Trophoblast cell (in vitro differentiated cells and primary cell): Measurements from ENCODE around the gene AUTS2.

ENCODE experiments used
- DNase-seq, 2 donors: peaks; one replicate each; pipeline ENCODE4 v3.0.0-alpha.2; 2016
- H2AFZ ChIP-seq: 2 replicates; pipeline ENCODE4 v1.6.1; 2013; ENCODE audit warnings: low read length, moderate library complexity, mild to moderate bottlenecking; ENCODE audit not compliant: insufficient read depth, poor library complexity
- H2AK5ac ChIP-seq: 2 replicates; pipeline ENCODE4 v1.6.1; 2013; ENCODE audit warnings: mild to moderate bottlenecking, low read length
- H2BK120ac ChIP-seq: 2 replicates; pipeline ENCODE4 v1.6.1; 2013; ENCODE audit warnings: low read length, mild to moderate bottlenecking, moderate library complexity; ENCODE audit not compliant: insufficient read depth, poor library complexity
- H2BK12ac ChIP-seq: 2 replicates; pipeline ENCODE4 v1.6.1; 2013; ENCODE audit warnings: mild to moderate bottlenecking, low read length, moderate library complexity
- H2BK5ac ChIP-seq: 2 replicates; pipeline ENCODE4 v1.6.1; 2013; ENCODE audit warnings: low read length, low read depth, moderate library complexity, mild to moderate bottlenecking; ENCODE audit not compliant: poor library complexity
- H3K14ac ChIP-seq: 2 replicates; pipeline ENCODE4 v1.6.1; 2013; ENCODE audit warnings: mild to moderate bottlenecking, low read length
- H3K18ac ChIP-seq: 2 replicates; pipeline ENCODE4 v1.6.1; 2013; ENCODE audit warnings: mild to moderate bottlenecking, low read length
- H3K23ac ChIP-seq: 2 replicates; pipeline ENCODE4 v1.6.1; 2013; ENCODE audit warnings: low read length
- H3K27ac ChIP-seq: 2 replicates; pipeline ENCODE4 v1.5.1; 2013; ENCODE audit warnings: low read depth, mild to moderate bottlenecking, inconsistent platforms, low read length, moderate library complexity
- H3K27me3 ChIP-seq: 2 replicates; pipeline ENCODE4 v1.6.1; 2013; ENCODE audit warnings: inconsistent platforms, mild to moderate bottlenecking, low read length, moderate library complexity; ENCODE audit not compliant: insufficient read depth
- H3K36me3 ChIP-seq, 2 experiments: 1 replicate in 1 of 2; 2 replicates in 1 of 2; pipeline ENCODE4 v1.6.1; 2013; ENCODE audit warnings: low read length in 2 of 2, mild to moderate bottlenecking in 2 of 2, moderate library complexity in 1 of 2; ENCODE audit not compliant: insufficient read depth in 2 of 2, control insufficient read depth in 1 of 2
- H3K4ac ChIP-seq: 2 replicates; pipeline ENCODE4 v1.6.1; 2013; ENCODE audit warnings: low read depth, mild to moderate bottlenecking, low read length, moderate library complexity
- H3K4me1 ChIP-seq, 2 experiments: 1 replicate in 1 of 2; 2 replicates in 1 of 2; pipeline ENCODE4 v1.6.1; 2013; ENCODE audit warnings: low read length in 2 of 2, mild to moderate bottlenecking in 2 of 2, moderate library complexity in 1 of 2; ENCODE audit not compliant: insufficient read depth in 2 of 2, control insufficient read depth in 1 of 2
- H3K4me2 ChIP-seq: 2 replicates; pipeline ENCODE4 v1.6.1; 2013; ENCODE audit warnings: inconsistent platforms, mild to moderate bottlenecking, low read length, moderate library complexity
- H3K4me3 ChIP-seq: 2 replicates; pipeline ENCODE4 v1.5.1; 2013; ENCODE audit warnings: mild to moderate bottlenecking, low read depth, low read length, inconsistent platforms
- H3K79me1 ChIP-seq: one replicate; pipeline ENCODE4 v1.6.1; 2013; ENCODE audit warnings: low read length
- H3K79me2 ChIP-seq: 2 replicates; pipeline ENCODE4 v1.6.1; 2013; ENCODE audit warnings: low read length, mild to moderate bottlenecking; ENCODE audit not compliant: control insufficient read depth, insufficient read depth, poor library complexity
- H3K9ac ChIP-seq: 2 replicates; pipeline ENCODE4 v1.6.1; 2013; ENCODE audit warnings: mild to moderate bottlenecking, low read length
- H3K9me3 ChIP-seq: 2 replicates; pipeline ENCODE4 v1.6.1; 2013; ENCODE audit warnings: low read depth, mild to moderate bottlenecking, control low read depth, inconsistent platforms, low read length; ENCODE audit not compliant: insufficient read depth
- H4K12ac ChIP-seq: 2 replicates; pipeline ENCODE4 v1.6.1; 2013; ENCODE audit warnings: low read depth, mild to moderate bottlenecking, low read length, moderate library complexity
- H4K8ac ChIP-seq: 2 replicates; pipeline ENCODE4 v1.6.1; 2013; ENCODE audit warnings: low read depth, mild to moderate bottlenecking, low read length, moderate library complexity
- H4K91ac ChIP-seq: one replicate; pipeline ENCODE4 v1.6.1; 2013; ENCODE audit warnings: low read depth, mild to moderate bottlenecking, low read length, moderate library complexity
- WGBS: extraction: QIAGEN DNeasy Blood & Tissue Kit; methylation state at CpG from one replicate; pipeline ENCODE4 v1.1.7; 2013; ENCODE audit warnings: missing lambda C conversion rate; ENCODE audit not compliant: insufficient read length, insufficient coverage; ENCODE audit errors: extremely low coverage; 5-methylcytosine and 5-hydroxymethylcytosine counted together

Gene AUTS2

DNA sequence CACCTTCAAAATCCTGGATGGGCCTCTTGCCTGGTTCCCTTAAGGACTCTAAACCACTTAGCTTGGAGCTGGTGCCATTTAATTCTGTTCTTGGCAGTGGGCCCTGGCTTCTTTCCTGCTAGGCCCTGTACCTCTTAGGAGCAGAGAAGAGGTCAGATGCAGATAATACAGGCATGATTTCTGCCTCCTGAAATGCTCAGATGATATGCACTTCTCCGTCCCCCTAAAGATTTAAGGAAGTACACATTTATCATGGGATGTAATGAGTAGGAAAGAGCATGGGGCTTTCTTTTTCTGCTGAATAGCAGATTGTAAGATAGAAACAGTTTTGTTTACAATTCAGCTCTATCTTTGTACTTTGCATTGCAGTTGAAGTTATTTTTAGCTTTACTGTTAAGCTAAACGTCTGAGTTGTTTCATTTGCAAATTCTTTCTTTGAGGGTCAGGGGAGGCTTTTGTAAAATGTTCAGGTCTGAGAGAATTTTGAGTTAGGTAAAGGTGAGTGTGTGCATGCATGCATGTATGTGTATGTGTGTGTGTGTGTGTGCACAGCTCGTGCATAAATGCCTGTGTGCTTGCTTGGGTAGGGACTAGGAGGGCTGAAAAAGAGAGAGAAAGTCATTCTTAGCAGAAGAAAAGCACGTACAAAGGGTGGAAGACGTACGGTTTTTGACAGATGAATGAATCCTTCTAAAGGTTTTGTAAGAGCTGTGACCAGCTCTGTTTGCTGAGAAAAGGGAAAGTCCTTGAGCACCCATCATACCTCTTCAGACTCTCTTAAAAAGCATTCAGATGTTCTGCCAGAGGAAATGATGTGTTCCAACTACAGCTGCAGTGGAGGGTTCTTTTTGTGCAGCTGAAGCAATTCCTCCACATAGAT is 364.2 kb downstream of the AUTS2 start:
- Histone ChIP-seq H3K9me3 (no peaks in the 10 kb centered on the region), H4K91ac (no peak overlapping the region), H3K79me2 (no peaks in the 10 kb centered on the region), H2BK5ac (no peak overlapping the region), H3K23ac (no peak overlapping the region), H3K27ac (no peak overlapping the region), H3K4me3 (no peak overlapping the region), H2AFZ (no peak overlapping the region), H2BK12ac (no peak overlapping the region), H3K36me3 (no peaks in the 10 kb centered on the region), H3K4me2 (no peak overlapping the region), H3K79me1 (no peaks in the 10 kb centered on the region), H3K4ac (no peak overlapping the region), H3K14ac (no peak overlapping the region), H4K12ac (no peak overlapping the region), H2AK5ac (no peak overlapping the region), H3K27me3 (no peaks in the 10 kb centered on the region), H4K8ac (no peak overlapping the region), H3K18ac (no peak overlapping the region), H3K9ac (no peak overlapping the region), H3K4me1 (peaks cover 3 to 4% of the 10 kb centered on the region in 2 experiments), H2BK120ac (no peak overlapping the region)
- DNase-seq = no peak
- no CpG with 5 or more reads among the region's 6 CpGs for WGBS

DNA sequence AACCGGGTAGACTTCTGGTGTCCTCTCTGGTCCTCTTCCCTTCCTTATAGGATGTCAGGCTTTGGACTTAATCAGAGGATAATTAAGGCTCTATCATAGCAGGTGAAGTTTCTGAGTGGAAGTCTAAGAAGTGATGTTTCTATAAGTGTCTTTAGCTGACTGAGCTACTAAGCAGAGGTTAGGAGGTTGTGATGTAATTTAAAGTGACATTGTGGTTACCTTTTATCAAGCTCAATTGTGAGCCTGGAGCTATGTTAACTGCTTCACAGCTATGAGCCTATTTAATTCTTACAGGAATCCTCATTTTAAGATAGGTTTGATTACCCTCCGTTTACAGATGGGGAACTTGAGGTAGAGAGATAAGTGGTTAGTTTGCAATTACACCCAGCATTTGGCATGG is 365.1 kb downstream of the AUTS2 start:
- Histone ChIP-seq H3K27ac (no peak overlapping the region), H3K4me3 (no peak overlapping the region), H3K14ac (no peak overlapping the region), H2AFZ (no peak overlapping the region), H2BK120ac (no peak overlapping the region), H3K18ac (no peak overlapping the region), H4K12ac (no peak overlapping the region), H3K27me3 (no peaks in the 10 kb centered on the region), H3K9me3 (no peaks in the 10 kb centered on the region), H3K23ac (no peak overlapping the region), H3K36me3 (no peaks in the 10 kb centered on the region), H3K9ac (no peak overlapping the region), H4K91ac (no peak overlapping the region), H2BK12ac (no peak overlapping the region), H3K4ac (no peak overlapping the region), H2BK5ac (no peak overlapping the region), H3K79me1 (no peaks in the 10 kb centered on the region), H2AK5ac (no peak overlapping the region), H3K4me2 (no peak overlapping the region), H3K79me2 (no peaks in the 10 kb centered on the region), H4K8ac (no peak overlapping the region), H3K4me1 (peaks cover 3 to 4% of the 10 kb centered on the region in 2 experiments)
- no peak for DNase-seq
- WGBS = no CpG with 5 or more reads among the region's 2 CpGs

DNA sequence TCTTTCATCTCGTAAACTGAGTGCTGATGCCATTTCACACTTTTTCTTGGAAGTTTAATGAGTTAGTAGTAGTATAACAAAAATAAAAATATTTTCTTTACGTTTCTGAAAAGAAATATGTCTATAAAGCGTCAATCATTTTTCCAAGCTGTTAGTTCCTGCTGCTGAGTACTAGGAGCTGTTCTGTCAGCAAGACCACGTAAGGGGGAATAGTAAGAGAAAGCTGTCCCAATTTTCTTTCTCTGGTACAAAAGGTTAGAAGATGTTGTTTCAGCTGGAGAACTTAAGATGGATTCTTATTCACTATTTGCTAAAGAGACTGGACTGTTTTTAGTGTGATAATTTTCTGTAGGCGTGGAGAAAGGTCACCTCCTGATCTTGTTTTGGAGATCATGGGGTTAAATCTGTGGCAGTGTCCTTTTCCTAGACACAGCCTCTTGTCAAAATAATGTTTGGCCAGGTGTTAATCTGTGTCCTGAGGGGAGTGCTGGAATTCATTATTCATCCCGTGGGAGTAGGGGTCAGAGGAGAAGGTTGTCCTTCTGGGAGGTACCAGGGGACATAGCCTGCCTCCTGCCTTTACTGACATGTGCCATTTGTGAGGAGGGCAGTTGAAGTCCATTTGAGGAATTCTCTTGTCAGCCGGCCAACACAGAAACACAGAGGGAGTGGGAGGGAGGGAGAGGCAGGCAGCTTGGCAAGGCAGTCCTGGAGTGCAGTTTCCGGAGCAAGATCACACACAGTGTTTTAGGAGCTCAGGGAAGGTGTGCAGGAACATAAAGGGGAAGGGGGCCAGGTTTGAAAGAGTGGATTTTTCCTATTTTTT is 368.7 kb downstream of the AUTS2 start:
- Histone ChIP-seq H2BK12ac (no peak overlapping the region), H2AFZ (no peak overlapping the region), H4K12ac (no peak overlapping the region), H3K27me3 (no peaks in the 10 kb centered on the region), H3K27ac (no peak overlapping the region), H3K9ac (no peak overlapping the region), H3K79me2 (no peaks in the 10 kb centered on the region), H2BK5ac (no peak overlapping the region), H3K4me2 (no peak overlapping the region), H3K18ac (no peak overlapping the region), H3K4me3 (no peak overlapping the region), H3K4me1 (peaks cover 3 to 4% of the 10 kb centered on the region in 2 experiments), H3K36me3 (no peaks in the 10 kb centered on the region), H3K79me1 (no peaks in the 10 kb centered on the region), H2AK5ac (no peak overlapping the region), H3K23ac (no peak overlapping the region), H4K91ac (no peak overlapping the region), H3K9me3 (no peaks in the 10 kb centered on the region), H3K14ac (no peak overlapping the region), H3K4ac (no peak overlapping the region), H4K8ac (no peak overlapping the region), H2BK120ac (no peak overlapping the region)
- no peak for DNase-seq
- WGBS = no CpG with 5 or more reads among the region's 8 CpGs

DNA sequence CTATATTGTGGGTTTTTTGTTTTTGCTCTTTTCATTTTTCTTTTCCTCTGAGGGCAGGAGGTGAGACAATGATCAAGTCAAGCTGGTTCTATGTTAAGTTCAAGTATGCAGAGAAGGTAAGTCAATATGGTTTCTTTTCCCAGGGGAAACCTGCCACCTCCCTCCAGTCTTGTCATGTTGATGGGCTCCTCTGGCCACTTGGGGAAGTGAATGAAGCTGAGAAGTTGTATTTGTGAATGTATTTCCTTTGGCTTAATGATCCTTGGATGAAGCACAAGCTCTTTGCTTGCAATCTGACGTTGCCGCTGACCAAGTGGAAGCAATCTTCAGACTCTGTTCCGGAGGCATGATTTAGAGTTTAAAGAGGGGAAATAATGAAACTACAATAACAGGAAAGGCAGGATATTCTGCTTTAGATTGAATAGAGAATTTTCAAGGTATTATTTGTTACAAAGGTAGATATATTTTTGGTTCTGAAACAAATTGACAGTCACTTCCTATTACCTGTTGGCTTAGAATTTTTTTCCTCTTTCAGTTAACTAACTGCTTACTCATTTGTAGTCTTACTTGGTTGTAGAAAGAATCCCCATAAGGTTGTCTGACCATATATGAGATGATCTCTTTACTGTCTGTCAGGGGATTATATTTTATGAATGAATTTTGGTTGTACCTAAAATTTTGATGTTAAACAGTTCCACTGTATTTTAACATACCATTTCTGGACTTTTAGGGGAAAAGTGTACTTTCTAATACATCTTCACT is 369.6 kb downstream of the AUTS2 start:
- Histone ChIP-seq H3K27ac (no peak overlapping the region), H4K8ac (no peak overlapping the region), H3K27me3 (no peaks in the 10 kb centered on the region), H3K79me2 (no peaks in the 10 kb centered on the region), H4K12ac (no peak overlapping the region), H3K4ac (no peak overlapping the region), H3K4me1 (peaks cover 3 to 4% of the 10 kb centered on the region in 2 experiments), H3K9ac (no peak overlapping the region), H3K18ac (no peak overlapping the region), H2AK5ac (no peak overlapping the region), H2BK12ac (no peak overlapping the region), H3K79me1 (no peaks in the 10 kb centered on the region), H3K14ac (no peak overlapping the region), H3K23ac (no peak overlapping the region), H3K4me3 (no peak overlapping the region), H2BK120ac (no peak overlapping the region), H4K91ac (no peak overlapping the region), H2BK5ac (no peak overlapping the region), H3K36me3 (no peaks in the 10 kb centered on the region), H3K9me3 (no peaks in the 10 kb centered on the region), H2AFZ (no peak overlapping the region), H3K4me2 (no peak overlapping the region)
- no peak for DNase-seq
- no CpG with 5 or more reads among the region's 3 CpGs for WGBS
